ENCODE measurements around the gene OR2L13.

DNA sequence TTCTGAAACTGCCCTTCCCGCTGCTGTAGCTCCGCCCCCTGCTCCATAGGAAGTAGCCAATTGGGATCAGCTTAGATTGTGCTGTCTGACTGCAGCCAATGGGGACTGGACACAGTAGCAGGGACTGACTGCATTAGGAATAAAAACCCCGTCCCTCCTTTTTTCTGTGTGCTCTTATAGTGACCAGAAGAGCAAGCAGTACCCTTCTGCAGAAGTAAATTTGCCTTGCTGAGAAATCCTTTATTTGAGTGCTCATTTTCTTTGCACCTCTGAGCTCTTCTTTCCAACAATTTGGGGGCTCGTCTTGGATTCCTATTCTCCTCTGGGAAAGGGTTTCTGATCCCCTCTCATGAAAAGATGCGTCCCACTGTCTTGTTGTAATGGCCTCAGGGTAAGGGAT is 16.2 kb downstream of the OR2L13 start:
- TF ChIP-seq POLR2AphosphoS5 (IDR thresholded peaks at IDR 0.05; ENCODE audit: low read depth, low read length) (no peak), TAF1 (IDR thresholded peaks at IDR 0.05; ENCODE audit: borderline replicate concordance, insufficient read depth, low read length) (no peak), SIN3A (IDR thresholded peaks at IDR 0.05; ENCODE audit: borderline replicate concordance, insufficient read depth, low read length) (no peak)
